GM12878 (cell line): ENCODE measurements around the gene GABPB2. TPM values are rescaled to one million over a fixed set of nuclear protein-coding genes. Genes with fewer than 3 reads are reported as not detected.

Experiments used
- ATAC-seq: fragments of 200-7000 bp; cut with Tn5 transposase; 3 replicates; pipeline ENCODE4 v1.9.1; 2020; ENCODE audit warnings: mild to moderate bottlenecking, moderate library complexity
- BruUV-seq: library from RNA; stranded (reverse); fragments of 400-500 nt; replicated peaks from 2 replicates; lab custom pipeline; 2021; lab: Mats Ljungman, UMichigan
- CTCF ChIA-PET: fragments of 300-600 bp; sonication (Branson Sonifier 250); formaldehyde crosslinking; extraction: SDS; loops from one replicate; lab custom pipeline; 2021; ENCODE audit warnings: inconsistent platforms; lab: Yijun Ruan, JAX
- POLR2A ChIA-PET: fragments of 350-600 bp; formaldehyde crosslinking; extraction: SDS; loops from one replicate; lab custom pipeline; 2021; ENCODE audit warnings: inconsistent platforms; lab: Charles Lee
- RAD21 ChIA-PET: fragments of 300-600 bp; sonication (Branson Sonifier 250); formaldehyde crosslinking; loops from one replicate; lab custom pipeline; 2023; ENCODE audit warnings: antibody characterized with exemption; ENCODE audit not compliant: unreplicated experiment; lab: Charles Lee
- SMC1A ChIA-PET: fragments of 300-600 bp; sonication (Branson Sonifier 250); formaldehyde crosslinking; loops from one replicate; lab custom pipeline; 2023; ENCODE audit not compliant: unreplicated experiment, uncharacterized antibody; lab: Charles Lee
- DNase-seq: peaks from one replicate; pipeline ENCODE4 v3.0.0-alpha.2; 2011; ENCODE audit warnings: low read depth, low spot score
- FAIRE-seq: peaks from 3 replicates; lab custom pipeline; 2011; peaks lifted over from hg19 to GRCh38; lab: Jason Lieb, UNC
- H2AFZ ChIP-seq: 2 replicates; pipeline ENCODE4 v1.6.0; 2011; ENCODE audit warnings: low read depth, low read length, control low read depth; ENCODE audit not compliant: control insufficient read depth
- H3K27ac ChIP-seq: 2 replicates; pipeline ENCODE4 v1.5.1; 2011; ENCODE audit warnings: control low read depth; ENCODE audit not compliant: control insufficient read depth, insufficient read depth
- H3K27me3 ChIP-seq, 2 experiments: replicated peaks in 1 of 2; 2 replicates each; pipeline versions ENCODE4 v1.6.0 to v1.6.1; 2011; ENCODE audit warnings: low read length in 1 of 2; ENCODE audit not compliant: control insufficient read depth in 2 of 2, insufficient read depth in 2 of 2
- H3K36me3 ChIP-seq, 2 experiments: 2 replicates each; pipeline ENCODE4 v1.5.1; 2011; ENCODE audit warnings: low read length in 1 of 2; ENCODE audit not compliant: control insufficient read depth in 2 of 2, insufficient read depth in 2 of 2
- H3K4me1 ChIP-seq: 2 replicates; pipeline ENCODE4 v1.6.1; 2011; ENCODE audit warnings: mild to moderate bottlenecking, low read length, moderate library complexity, mixed read lengths; ENCODE audit not compliant: control insufficient read depth, insufficient read depth
- H3K4me2 ChIP-seq: 2 replicates; pipeline ENCODE4 v1.6.0; 2011; ENCODE audit warnings: control low read depth; ENCODE audit not compliant: control insufficient read depth, insufficient read depth
- H3K4me3 ChIP-seq: fragments of 200-600 bp; sonication (generic); 2 replicates; pipeline ENCODE4 v1.5.1; 2016
- H3K79me2 ChIP-seq: 2 replicates; pipeline ENCODE4 v1.6.0; 2011; ENCODE audit warnings: low read length; ENCODE audit not compliant: control insufficient read depth, insufficient read depth
- H3K9ac ChIP-seq: 2 replicates; pipeline ENCODE4 v1.8.0; 2011; ENCODE audit warnings: low read length, control low read depth, mixed read lengths; ENCODE audit not compliant: control insufficient read depth, insufficient read depth
- H3K9me3 ChIP-seq: replicated peaks from 3 replicates; pipeline ENCODE4 v1.5.1; 2011; ENCODE audit warnings: mild to moderate bottlenecking, low read length; ENCODE audit not compliant: control insufficient read depth, insufficient read depth
- H4K20me1 ChIP-seq: 2 replicates; pipeline ENCODE4 v1.6.0; 2011; ENCODE audit not compliant: control insufficient read depth, insufficient read depth
- BMI1 ChIP-seq: fragments of 450-650 bp; IDR thresholded peaks from 2 replicates; pipeline ENCODE4 v1.6.1; 2016; ENCODE audit warnings: mild to moderate bottlenecking, moderate library complexity, borderline replicate concordance
- EP300 ChIP-seq, 2 experiments: fragments of 150-350 bp in 1 of 2; IDR thresholded peaks; 2 replicates each; pipeline ENCODE4 v1.6.1; 2011 to 2012; ENCODE audit warnings: low read depth in 2 of 2, low read length in 2 of 2, borderline replicate concordance in 1 of 2, improper control_type of control experiment in 1 of 2, inconsistent platforms in 1 of 2; ENCODE audit not compliant: control insufficient read depth in 1 of 2
- ETV6 ChIP-seq, 2 experiments: fragments of 450-650 bp in 1 of 2; IDR thresholded peaks in 1 of 2; conservative IDR thresholded peaks in 1 of 2; 2 replicates each; pipeline ENCODE4 v1.6.1; 2014; ENCODE audit warnings: antibody characterized with exemption in 1 of 2, borderline replicate concordance in 1 of 2, low read depth in 1 of 2, mild to moderate bottlenecking in 1 of 2, moderate library complexity in 1 of 2
- HDAC6 ChIP-seq: fragments of 200-600 bp; sonication (generic); IDR thresholded peaks from one replicate; pipeline ENCODE4 v1.8.0; 2017; ENCODE audit warnings: antibody characterized with exemption; ENCODE audit not compliant: unreplicated experiment
- NFXL1 ChIP-seq: fragments of 450-650 bp; IDR thresholded peaks from 2 replicates; pipeline ENCODE4 v1.6.1; 2017; ENCODE audit warnings: antibody characterized with exemption, mild to moderate bottlenecking, borderline replicate concordance
- POLR2AphosphoS2 ChIP-seq: IDR thresholded peaks from 2 replicates; pipeline ENCODE4 v1.6.1; 2011; ENCODE audit warnings: low read depth, mild to moderate bottlenecking, low read length, improper control_type of control experiment, moderate library complexity
- RAD51 ChIP-seq: fragments of 450-650 bp; IDR thresholded peaks from 2 replicates; pipeline ENCODE4 v1.6.1; 2016; ENCODE audit warnings: moderate library complexity, mild to moderate bottlenecking, inconsistent platforms
- SMARCA5 ChIP-seq: fragments of 450-650 bp; IDR thresholded peaks from 2 replicates; pipeline ENCODE4 v1.6.1; 2017; ENCODE audit warnings: mild to moderate bottlenecking
- SPI1 ChIP-seq: IDR thresholded peaks from 2 replicates; pipeline ENCODE4 v1.6.1; 2011; ENCODE audit warnings: low read depth, mild to moderate bottlenecking, low read length, moderate library complexity, borderline replicate concordance; ENCODE audit not compliant: insufficient read depth
- TARDBP ChIP-seq: IDR thresholded peaks from 2 replicates; pipeline ENCODE4 v1.6.1; 2016; ENCODE audit warnings: borderline replicate concordance
- WGBS: methylation state at CpG from one replicate; pipeline ENCODE4 v1.1.6; 2016; ENCODE audit warnings: low lambda C conversion rate; ENCODE audit not compliant: insufficient replicate concordance, insufficient coverage; ENCODE audit errors: missing lambda C conversion rate; 5-methylcytosine and 5-hydroxymethylcytosine counted together
- in situ Hi-C: fragments of 300-500 bp; cut with MboI; formaldehyde crosslinking; loops from 9 replicates; pipeline ENCODE4 v1.14.3; 2018; ENCODE audit warnings: mixed read lengths
- intact Hi-C: fragments of 100-400 bp; cut with micrococcal nuclease; formaldehyde crosslinking; loops from one replicate; pipeline ENCODE4 v1.14.2; 2022; ENCODE audit not compliant: unreplicated experiment
- polyA plus RNA-seq, 11 experiments: library from polyadenylated mRNA; depleted of rRNA in 4 of 11; unstranded in 6 of 11; stranded (reverse) in 5 of 11; fragments of >200 nt; fragmentation: Nextera tagmentation in 4 of 11; fragmentation: Illumina TruSeq in 1 of 11; extraction: Ambion mirVana in 4 of 11; extraction: Trizol in 1 of 11; gene quantifications; 1 replicate in 1 of 11; 2 replicates in 10 of 11; pipeline versions ENCODE4 v1.2.1 to v1.2.3, GENCODE V29; 2011 to 2016; ENCODE audit warnings: inconsistent platforms in 2 of 11, missing spikeins in 2 of 11, low read depth in 1 of 11
- total RNA-seq, 4 experiments: library from RNA; depleted of rRNA in 3 of 4; stranded (reverse); fragments of >200 nt in 3 of 4; fragmentation: Illumina TruSeq in 1 of 4; extraction: Trizol in 1 of 4; gene quantifications; 2 replicates each; pipeline versions ENCODE4 v1.2.1 to v1.2.3, GENCODE V29; 2013 to 2021
- TF ChIP-seq, protein P1 (sequence below): fragments of 450-650 bp; IDR thresholded peaks from 2 replicates; pipeline ENCODE4 v1.6.1; 2017; ENCODE audit warnings: antibody characterized with exemption, mild to moderate bottlenecking, moderate library complexity
- TF ChIP-seq, protein P2 (sequence below): fragments of 450-650 bp; formaldehyde crosslinking; IDR thresholded peaks from 2 replicates; pipeline ENCODE4 v1.4.0; 2020; ENCODE audit warnings: mild to moderate bottlenecking, moderate library complexity
- TF ChIP-seq, protein P3 (sequence below): IDR thresholded peaks from 2 replicates; pipeline ENCODE4 v1.6.1; 2012; ENCODE audit warnings: low read depth, low read length, improper control_type of control experiment

Gene GABPB2
- total and polyA plus RNA-seq, 10 of the 15 experiments (the other 5 are each of a cell fraction or from before 2014, with no cell fraction given): 2.3 to 10.5 (median 6.9) TPM

DNA sequence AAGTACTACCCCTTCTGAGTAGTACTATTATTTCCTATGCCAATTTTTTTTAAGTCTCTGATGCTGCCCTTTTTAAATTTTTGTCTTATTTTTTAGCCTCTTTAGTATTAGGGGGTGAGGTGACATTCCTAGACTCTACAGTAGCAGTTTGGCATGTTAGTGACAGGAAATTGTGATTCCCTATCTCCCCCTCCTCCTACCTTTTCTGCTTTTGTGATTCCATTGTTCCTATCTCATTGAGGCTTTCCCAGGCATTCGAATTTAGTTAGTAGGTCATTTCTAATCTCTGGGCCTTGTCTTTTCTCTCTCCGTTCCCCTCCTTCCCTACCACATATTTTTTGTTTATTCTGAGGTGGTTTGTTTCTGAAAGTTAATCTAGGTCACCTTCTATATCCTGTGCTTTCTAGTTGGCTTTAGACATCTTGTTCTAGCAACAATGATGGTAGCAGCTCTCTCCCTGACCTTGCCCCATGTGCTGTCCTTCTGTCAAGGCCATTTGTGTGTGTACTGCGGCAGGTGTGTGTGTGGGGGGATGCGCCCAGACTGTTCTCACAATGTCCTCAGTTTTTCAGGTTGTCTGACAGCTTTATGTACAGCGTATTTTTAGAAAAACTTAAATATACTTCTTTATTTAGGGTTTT, 54.3 kb downstream of the GABPB2 start (continued):
- no peak for TF ChIP-seq POLR2AphosphoS2
- no peak for TF ChIP-seq BMI1
- TF ChIP-seq SPI1: no peak
- no peak for TF ChIP-seq NFXL1
- TF ChIP-seq, protein P1, sequence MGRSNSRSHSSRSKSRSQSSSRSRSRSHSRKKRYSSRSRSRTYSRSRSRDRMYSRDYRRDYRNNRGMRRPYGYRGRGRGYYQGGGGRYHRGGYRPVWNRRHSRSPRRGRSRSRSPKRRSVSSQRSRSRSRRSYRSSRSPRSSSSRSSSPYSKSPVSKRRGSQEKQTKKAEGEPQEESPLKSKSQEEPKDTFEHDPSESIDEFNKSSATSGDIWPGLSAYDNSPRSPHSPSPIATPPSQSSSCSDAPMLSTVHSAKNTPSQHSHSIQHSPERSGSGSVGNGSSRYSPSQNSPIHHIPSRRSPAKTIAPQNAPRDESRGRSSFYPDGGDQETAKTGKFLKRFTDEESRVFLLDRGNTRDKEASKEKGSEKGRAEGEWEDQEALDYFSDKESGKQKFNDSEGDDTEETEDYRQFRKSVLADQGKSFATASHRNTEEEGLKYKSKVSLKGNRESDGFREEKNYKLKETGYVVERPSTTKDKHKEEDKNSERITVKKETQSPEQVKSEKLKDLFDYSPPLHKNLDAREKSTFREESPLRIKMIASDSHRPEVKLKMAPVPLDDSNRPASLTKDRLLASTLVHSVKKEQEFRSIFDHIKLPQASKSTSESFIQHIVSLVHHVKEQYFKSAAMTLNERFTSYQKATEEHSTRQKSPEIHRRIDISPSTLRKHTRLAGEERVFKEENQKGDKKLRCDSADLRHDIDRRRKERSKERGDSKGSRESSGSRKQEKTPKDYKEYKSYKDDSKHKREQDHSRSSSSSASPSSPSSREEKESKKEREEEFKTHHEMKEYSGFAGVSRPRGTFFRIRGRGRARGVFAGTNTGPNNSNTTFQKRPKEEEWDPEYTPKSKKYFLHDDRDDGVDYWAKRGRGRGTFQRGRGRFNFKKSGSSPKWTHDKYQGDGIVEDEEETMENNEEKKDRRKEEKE: no peak

DNA sequence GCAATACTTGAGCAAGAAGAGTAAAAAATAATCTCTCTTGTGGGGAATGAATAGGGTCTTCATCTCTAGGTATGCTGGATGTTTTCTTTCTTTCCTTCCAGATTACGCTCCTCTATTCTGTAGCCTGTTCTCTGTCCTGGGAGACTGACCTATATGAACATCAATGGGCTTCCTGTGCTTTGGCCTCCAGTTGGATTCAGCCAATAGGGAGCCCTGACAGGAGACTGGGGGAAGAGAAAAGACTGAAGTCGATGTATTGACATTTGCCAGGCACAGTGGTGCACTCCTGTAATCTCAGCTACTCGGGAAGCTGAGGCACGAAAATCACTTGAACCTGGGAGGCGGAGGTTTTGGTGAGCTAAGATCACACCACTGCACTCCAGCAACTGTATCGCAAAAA, 58.2 kb downstream of the GABPB2 start:
- Histone ChIP-seq H3K9ac (no peak overlapping the region), H3K79me2 (no peaks in the 10 kb centered on the region), H4K20me1 (no peaks in the 10 kb centered on the region), H3K27ac (no peak overlapping the region), H3K9me3 (no peaks in the 10 kb centered on the region), H3K36me3 (no peaks in the 10 kb centered on the region; a peak in 1 of 4 replicates), H2AFZ (no peak overlapping the region), H3K4me3 (no peak overlapping the region), H3K27me3 (no peaks in the 10 kb centered on the region), H3K4me2 (no peak overlapping the region), H3K4me1 (peaks cover 5% of the 10 kb centered on the region; the same call in 1 of the 2 replicates)
- WGBS: 56% methylated on average over 1 of the region's 6 CpGs
- SMC1A ChIA-PET: no interaction called here
- POLR2A ChIA-PET: interaction anchor here (0.6 to 0.7 kb wide), 3 partner anchors 119 to 619 kb away, joined by 4 to 5 read pairs (median 4); no protein-coding TSS in a partner anchor
- RAD21 ChIA-PET: no interaction called here
- DNase-seq (no peak), FAIRE-seq (no peak), ATAC-seq (no peak)
- BruUV-seq: no TSS peak
- intact Hi-C loops (no loop called here), in situ Hi-C loops (no loop called here)
- CTCF ChIA-PET: interaction anchor here (0.6 to 3.3 kb wide), 3 partner anchors 28 to 694 kb away, joined by 3 to 8 read pairs (median 4); partner anchors contain the start of gene TNFAIP8L2
- TF ChIP-seq, protein P2, sequence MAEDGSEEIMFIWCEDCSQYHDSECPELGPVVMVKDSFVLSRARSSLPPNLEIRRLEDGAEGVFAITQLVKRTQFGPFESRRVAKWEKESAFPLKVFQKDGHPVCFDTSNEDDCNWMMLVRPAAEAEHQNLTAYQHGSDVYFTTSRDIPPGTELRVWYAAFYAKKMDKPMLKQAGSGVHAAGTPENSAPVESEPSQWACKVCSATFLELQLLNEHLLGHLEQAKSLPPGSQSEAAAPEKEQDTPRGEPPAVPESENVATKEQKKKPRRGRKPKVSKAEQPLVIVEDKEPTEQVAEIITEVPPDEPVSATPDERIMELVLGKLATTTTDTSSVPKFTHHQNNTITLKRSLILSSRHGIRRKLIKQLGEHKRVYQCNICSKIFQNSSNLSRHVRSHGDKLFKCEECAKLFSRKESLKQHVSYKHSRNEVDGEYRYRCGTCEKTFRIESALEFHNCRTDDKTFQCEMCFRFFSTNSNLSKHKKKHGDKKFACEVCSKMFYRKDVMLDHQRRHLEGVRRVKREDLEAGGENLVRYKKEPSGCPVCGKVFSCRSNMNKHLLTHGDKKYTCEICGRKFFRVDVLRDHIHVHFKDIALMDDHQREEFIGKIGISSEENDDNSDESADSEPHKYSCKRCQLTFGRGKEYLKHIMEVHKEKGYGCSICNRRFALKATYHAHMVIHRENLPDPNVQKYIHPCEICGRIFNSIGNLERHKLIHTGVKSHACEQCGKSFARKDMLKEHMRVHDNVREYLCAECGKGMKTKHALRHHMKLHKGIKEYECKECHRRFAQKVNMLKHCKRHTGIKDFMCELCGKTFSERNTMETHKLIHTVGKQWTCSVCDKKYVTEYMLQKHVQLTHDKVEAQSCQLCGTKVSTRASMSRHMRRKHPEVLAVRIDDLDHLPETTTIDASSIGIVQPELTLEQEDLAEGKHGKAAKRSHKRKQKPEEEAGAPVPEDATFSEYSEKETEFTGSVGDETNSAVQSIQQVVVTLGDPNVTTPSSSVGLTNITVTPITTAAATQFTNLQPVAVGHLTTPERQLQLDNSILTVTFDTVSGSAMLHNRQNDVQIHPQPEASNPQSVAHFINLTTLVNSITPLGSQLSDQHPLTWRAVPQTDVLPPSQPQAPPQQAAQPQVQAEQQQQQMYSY: no peak
- TF ChIP-seq SMARCA5 (no peak), POLR2AphosphoS2 (no peak), TARDBP (no peak), ETV6 (conservative IDR thresholded peaks at IDR 0.05 in 1 of 2, IDR thresholded peaks at IDR 0.05 in 1 of 2; ENCODE audit: borderline replicate concordance in 1 of 2, low read depth in 1 of 2) (no peak), EP300 (IDR thresholded peaks at IDR 0.05; ENCODE audit: borderline replicate concordance in 1 of 2, control insufficient read depth in 1 of 2, low read depth in 2 of 2, low read length in 2 of 2) (no peak), RAD51 (no peak), HDAC6 (no peak)
- TF ChIP-seq, protein P3, sequence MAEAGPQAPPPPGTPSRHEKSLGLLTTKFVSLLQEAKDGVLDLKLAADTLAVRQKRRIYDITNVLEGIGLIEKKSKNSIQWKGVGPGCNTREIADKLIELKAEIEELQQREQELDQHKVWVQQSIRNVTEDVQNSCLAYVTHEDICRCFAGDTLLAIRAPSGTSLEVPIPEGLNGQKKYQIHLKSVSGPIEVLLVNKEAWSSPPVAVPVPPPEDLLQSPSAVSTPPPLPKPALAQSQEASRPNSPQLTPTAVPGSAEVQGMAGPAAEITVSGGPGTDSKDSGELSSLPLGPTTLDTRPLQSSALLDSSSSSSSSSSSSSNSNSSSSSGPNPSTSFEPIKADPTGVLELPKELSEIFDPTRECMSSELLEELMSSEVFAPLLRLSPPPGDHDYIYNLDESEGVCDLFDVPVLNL: no peak
